Measurements from ENCODE around the gene CCR4.

CCR4 gene

GRCh38 chr3:32950516-32950915, 928 bp upstream of the CCR4 start:
- H3K27ac ChIP-seq = no peak overlapping the region
- CTCF ChIA-PET = no interaction called here
- POLR2A ChIA-PET (ENCODE audit: low non-redundant PET) = no interaction called here
- no peak for DNase-seq (ENCODE audit: low spot score)
- TF ChIP-seq CTCF (conservative IDR thresholded peaks at IDR 0.05; ENCODE audit: low read depth) = no peak

- H3K27ac ChIP-seq = no peak overlapping the region
- ChIA-PET POLR2A (ENCODE audit: low non-redundant PET) (no interaction called here), CTCF (interaction anchor here (0.6 kb wide), 1 partner anchor 340 kb away, joined by 3 read pairs; no protein-coding TSS in a partner anchor)
- DNase-seq (ENCODE audit: low spot score) = no peak
- TF ChIP-seq CTCF (conservative IDR thresholded peaks at IDR 0.05; ENCODE audit: low read depth) = no peak
Measured at GRCh38 chr3:32952369-32953077, 1.1 kb downstream of the CCR4 start.

- no peak overlapping the region for H3K27ac ChIP-seq
- no peak for TF ChIP-seq CTCF (conservative IDR thresholded peaks at IDR 0.05; ENCODE audit: low read depth)
- CTCF ChIA-PET = interaction anchor here (0.6 kb wide), 2 partner anchors 341 to 388 kb away, joined by 3 to 7 read pairs; no protein-coding TSS in a partner anchor
- POLR2A ChIA-PET (ENCODE audit: low non-redundant PET) = no interaction called here
- DNase-seq (ENCODE audit: low spot score) = no peak
Measured at GRCh38 chr3:32954506-32954905, 3.1 kb downstream of the CCR4 start.

- no peak overlapping the region for H3K27ac ChIP-seq
- no peak for DNase-seq (ENCODE audit: low spot score)
- ChIA-PET POLR2A (ENCODE audit: low non-redundant PET) (no interaction called here), CTCF (no interaction called here)
- TF ChIP-seq CTCF (conservative IDR thresholded peaks at IDR 0.05; ENCODE audit: low read depth) = no peak
Measured at GRCh38 chr3:32956750-32957570, 5.5 kb downstream of the CCR4 start.

- peak overlapping the region; percentile 37; the same call in 1 of the 2 replicates for H3K27ac ChIP-seq
- POLR2A ChIA-PET (ENCODE audit: low non-redundant PET) = no interaction called here
- DNase-seq (ENCODE audit: low spot score) = no peak
- no peak for TF ChIP-seq CTCF (conservative IDR thresholded peaks at IDR 0.05; ENCODE audit: low read depth)
- CTCF ChIA-PET = no interaction called here
Measured at GRCh38 chr3:32958509-32958908, 7.1 kb downstream of the CCR4 start.

GRCh38 chr3:32959371-32959770, 7.9 kb downstream of the CCR4 start:
- ChIA-PET CTCF (no interaction called here), POLR2A (ENCODE audit: low non-redundant PET) (no interaction called here)
- H3K27ac ChIP-seq = no peak overlapping the region
- TF ChIP-seq CTCF (conservative IDR thresholded peaks at IDR 0.05; ENCODE audit: low read depth) = no peak
- no peak for DNase-seq (ENCODE audit: low spot score)

All from RWPE1 (cell line).